Stimulated activated CD8-positive, alpha-beta memory T cell treated with anti-CD3 and anti-CD28 coated beads, Interleukin-12 subunit alpha, Interleukin-12 subunit beta, amount 100 ng/mL, for 24 hours (primary cell): ENCODE results near the gene SUSD1.

Experiments
- DNase-seq: peaks from one replicate; pipeline ENCODE4 v3.0.0-alpha.2; 2020; ENCODE audit errors: extremely low read depth

Gene SUSD1

DNA sequence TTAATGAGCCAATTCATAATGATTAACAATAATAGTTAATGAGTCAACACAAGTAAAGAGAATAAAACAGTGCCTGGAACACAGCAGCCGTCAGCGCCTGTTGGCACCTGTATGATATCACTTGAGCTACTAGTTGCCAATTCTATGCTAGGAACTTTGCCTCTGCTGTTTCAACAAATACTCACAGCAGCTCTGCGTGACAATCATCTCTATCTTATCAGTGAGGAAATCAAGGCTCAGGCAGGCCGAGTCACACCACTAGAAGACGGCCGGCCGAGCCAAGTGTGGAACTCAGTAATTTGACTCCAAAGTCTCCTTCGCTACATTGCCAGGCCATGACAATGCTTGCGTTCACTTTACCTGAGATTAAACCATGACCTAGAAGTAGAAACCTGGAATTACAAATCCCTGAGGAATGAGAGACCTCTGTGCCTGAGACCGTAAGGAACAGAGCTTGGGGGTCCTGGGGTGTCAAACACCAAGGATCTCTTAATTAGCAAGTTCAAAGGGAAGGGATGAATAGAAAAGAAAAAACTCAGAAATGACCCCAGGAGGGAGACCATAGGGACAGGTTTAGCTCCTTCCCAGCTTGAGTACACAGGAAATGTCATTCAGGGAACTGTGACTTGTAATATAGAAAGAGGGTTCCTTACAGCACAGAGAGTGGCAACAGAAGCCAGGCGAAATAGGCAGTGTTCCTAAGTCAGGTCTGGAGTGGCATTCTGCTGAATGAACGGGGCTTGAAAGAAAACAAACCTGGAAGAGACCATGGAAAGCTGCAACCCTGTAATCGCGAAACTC, 109.1 kb downstream of the SUSD1 start:
- no peak for DNase-seq

GRCh38 chr9:112064871-112065270, 110.2 kb downstream of the SUSD1 start:
- DNase-seq: no peak

GRCh38 chr9:112063586-112063985, 111.5 kb downstream of the SUSD1 start:
- no peak for DNase-seq

DNA sequence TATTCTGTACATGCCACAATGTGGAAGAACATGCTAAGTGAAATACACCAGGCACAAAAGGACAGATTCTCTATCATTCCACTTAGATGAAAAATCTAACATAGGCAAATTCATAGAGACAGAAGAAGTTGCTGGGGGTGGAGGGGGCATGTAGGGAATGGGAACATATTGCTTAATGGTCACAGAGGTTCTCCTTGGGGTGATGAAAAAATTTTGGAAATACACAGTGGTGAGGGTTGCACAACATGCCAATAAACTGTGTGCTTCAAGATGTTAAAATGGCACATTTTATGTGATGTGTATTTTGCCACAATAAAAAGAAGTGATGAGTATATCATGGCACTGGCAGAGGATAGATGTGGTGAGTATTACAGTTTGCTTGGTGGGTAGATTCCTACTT, 111.9 kb downstream of the SUSD1 start:
- DNase-seq: no peak

GRCh38 chr9:112061152-112061740, 113.9 kb downstream of the SUSD1 start:
- DNase-seq: no peak

GRCh38 chr9:112059966-112060320, 115.2 kb downstream of the SUSD1 start:
- DNase-seq: no peak

DNA sequence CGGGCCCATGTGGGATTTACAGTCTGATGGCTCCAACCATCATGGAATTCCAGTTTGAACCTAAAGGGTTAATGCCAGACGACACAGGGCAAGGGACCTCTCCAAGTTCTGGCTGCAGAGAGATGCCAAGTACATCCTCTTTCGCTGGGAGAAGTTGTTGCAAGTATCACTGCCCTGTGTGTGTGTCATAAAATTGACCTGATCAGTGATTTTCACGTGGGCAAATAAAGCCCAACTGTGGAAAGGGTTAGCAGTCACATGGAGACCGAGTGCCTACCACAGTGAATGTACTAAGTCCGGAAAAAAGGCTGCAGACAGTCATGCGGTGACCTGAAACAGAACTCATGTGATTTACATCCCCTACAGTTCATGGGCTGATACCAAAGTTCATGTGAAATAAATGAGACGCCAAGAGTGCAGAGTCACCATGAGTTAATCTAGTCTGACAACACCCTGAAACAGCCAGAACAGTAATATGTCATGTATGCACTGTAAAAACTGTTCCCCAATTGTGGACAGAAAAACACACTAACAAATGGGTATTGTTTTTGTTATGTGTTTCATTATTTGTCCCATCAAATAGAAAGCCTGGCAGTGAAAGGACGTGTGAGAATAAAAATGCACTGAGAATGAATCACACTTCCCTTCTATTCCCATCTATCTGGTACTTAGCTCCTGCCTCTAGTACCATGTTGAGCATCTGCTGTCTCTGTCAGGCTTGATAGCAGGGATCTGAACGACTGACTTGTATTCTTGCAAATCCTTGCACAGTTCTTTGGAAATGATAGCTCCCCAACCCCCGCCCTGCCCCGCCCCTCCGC, 115.7 kb downstream of the SUSD1 start:
- DNase-seq: no peak

- DNase-seq: no peak
These were observed 118.1 kb downstream of the SUSD1 start for GRCh38 chr9:112056996-112057395.

- DNase-seq: no peak
These were observed 120.2 kb downstream of the SUSD1 start for GRCh38 chr9:112054916-112055315.

DNA sequence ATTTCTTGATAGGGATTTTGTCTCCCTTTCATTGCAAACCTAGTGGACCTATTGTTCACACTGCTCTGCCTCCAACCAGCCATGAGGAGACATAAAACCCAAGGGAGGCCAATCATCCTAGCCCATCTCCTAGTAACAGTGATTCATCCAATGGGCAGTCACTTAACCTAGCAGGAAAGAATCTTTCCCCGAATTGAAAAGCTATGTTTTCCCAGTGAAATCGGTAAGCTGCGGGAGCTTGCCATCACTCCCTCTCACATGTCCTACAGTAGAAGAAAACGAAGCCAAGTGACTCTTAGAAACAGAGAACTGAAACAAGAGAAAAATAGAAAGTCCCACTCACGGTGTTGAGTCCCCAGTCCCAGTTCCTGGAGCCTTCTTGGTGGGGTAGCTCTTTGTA, 123.3 kb downstream of the SUSD1 start:
- DNase-seq: no peak

DNA sequence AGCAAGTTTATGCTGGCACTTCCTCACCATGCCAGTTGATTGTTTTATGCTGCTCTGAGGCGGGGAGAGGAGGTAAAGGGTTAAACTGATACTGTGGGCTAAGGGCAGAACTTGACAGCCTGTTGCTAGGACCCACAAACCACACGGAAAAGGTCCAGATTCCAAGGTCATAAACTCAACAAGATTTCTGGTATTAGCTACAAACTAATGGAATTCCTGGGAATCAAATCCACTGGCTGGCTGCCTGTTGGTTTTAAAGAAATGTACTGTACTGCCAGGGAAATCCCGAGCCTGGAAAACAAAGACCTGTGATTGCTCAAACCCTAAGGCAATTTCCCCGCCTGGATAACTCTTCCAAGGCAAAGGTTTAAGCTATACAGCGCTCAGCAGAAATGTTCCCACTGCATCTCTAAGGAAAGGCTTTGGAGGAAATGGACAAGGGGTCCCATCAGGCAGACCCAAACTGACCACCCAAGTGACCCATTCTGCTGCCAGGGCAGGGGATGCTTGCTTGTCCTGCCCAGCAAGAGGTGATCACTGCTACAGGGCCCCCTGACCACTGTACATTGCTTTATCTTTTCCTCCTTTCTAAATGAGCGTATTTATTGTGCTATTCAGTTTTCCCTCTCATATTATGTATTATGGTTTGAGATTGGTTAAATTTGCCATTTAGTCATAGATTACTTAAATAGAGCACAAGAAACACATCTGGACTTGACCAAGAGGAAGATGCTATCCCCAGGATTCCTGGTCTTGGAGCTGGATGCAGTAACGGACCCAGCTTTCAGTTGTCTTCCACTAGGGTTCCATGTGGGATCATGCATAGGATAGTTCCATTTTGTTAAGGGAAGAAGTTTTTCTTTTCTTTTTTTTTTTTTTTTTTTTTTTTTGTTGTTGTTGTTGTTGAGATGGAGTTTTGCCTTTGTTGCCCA, 124.3 kb downstream of the SUSD1 start:
- no peak for DNase-seq

DNA sequence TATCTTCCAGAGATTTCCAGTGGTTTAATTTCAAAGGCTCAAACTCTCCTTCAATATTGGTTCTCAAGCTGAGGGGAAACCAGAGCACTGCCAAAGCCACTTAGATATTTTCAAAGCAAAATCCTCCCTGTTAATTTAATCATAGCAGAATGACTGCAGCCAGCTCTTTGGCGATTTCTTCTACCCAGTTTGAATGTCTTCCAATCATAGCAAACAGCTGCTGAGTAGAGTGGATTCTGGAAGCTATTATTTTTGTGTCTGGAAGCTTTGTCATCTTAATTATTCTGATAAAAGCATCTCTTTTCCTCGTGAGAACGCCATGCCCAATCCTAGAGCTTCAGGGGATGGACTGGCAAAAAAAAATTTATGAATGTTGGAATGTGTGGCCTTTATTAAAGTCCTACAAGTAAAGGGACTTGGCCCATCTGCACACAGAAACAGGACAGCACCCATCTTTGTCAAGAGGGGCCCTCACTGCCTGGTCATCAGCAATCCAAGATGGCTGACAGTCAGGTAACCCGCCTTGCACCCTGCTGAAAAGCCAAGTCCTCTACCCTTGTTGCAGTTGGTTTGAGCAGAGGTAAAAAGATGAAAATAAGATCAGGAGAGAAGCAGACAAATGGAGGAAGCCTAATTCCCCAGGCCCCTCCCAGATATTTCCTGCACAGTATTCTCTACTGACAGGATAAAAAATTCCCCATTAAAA, 125.1 kb downstream of the SUSD1 start:
- no peak for DNase-seq

- no peak for DNase-seq
These were observed 126.0 kb downstream of the SUSD1 start for GRCh38 chr9:112048924-112049691.

- no peak for DNase-seq
These were observed 127.5 kb downstream of the SUSD1 start for GRCh38 chr9:112047538-112048066.

- no peak for DNase-seq
These were observed 128.9 kb downstream of the SUSD1 start for GRCh38 chr9:112046181-112046580.

GRCh38 chr9:112044881-112045280, 130.2 kb downstream of the SUSD1 start:
- no peak for DNase-seq

DNA sequence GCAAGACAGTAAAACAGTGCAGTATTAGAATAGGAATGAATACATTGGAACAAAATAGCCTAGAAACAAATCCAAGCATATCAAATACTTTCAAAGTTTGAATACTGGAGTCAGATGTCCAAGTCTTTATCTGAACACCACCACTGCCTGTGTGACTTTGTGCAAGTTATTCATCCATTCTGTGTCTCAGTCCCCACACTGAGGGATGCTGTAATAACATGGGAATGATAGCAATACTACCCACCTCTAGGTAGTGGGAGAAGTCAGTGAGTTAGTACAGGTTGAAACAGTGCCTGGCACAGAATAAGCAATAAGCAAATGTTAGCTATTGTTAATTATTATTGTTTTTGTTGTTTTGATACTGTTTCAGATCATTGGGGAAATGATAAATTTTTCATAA, 130.9 kb downstream of the SUSD1 start:
- DNase-seq: no peak

- DNase-seq: no peak
These were observed 131.7 kb downstream of the SUSD1 start for GRCh38 chr9:112043423-112043822.

GRCh38 chr9:112042769-112043168, 132.3 kb downstream of the SUSD1 start:
- no peak for DNase-seq

GRCh38 chr9:112042244-112042638, 132.9 kb downstream of the SUSD1 start:
- DNase-seq: no peak
